K562 (cell line): Measurements from ENCODE around the gene COL7A1. TPM values are rescaled to one million over a fixed set of nuclear protein-coding genes. Genes with fewer than 3 reads are reported as not detected.

Experiments
- ATF1 ChIP-seq, 2 experiments: fragments of 450-650 bp in 1 of 2; IDR thresholded peaks; 2 replicates each; pipeline ENCODE4 v1.6.1; 2016; ENCODE audit warnings: missing compliant biosample characterization in 1 of 2, missing genetic modification characterization in 1 of 2
- BACH1 ChIP-seq: fragments of 200-800 bp; sonication (Bioruptor generic); IDR thresholded peaks from 2 replicates; pipeline ENCODE4 v1.6.1; 2016; ENCODE audit warnings: missing genetic modification characterization, missing compliant biosample characterization
- BRD9 ChIP-seq: fragments of 450-650 bp; IDR thresholded peaks from 2 replicates; pipeline ENCODE4 v1.6.1; 2018; ENCODE audit warnings: low read depth; ENCODE audit not compliant: partially characterized antibody
- ESRRA ChIP-seq: fragments of 450-650 bp; IDR thresholded peaks from 2 replicates; pipeline ENCODE4 v1.6.1; 2014; ENCODE audit warnings: low read depth, mild to moderate bottlenecking, moderate library complexity, borderline replicate concordance
- IRF1 ChIP-seq: sonication (generic); formaldehyde crosslinking; IDR thresholded peaks from 2 replicates; pipeline ENCODE4 v1.8.0; 2022; ENCODE audit warnings: missing genetic modification reagents, mild to moderate bottlenecking, borderline replicate concordance
- MAFG ChIP-seq: fragments of 450-650 bp; conservative IDR thresholded peaks from 2 replicates; pipeline ENCODE4 v1.6.1; 2016; ENCODE audit warnings: missing genetic modification characterization, missing compliant biosample characterization
- MXI1 ChIP-seq: IDR thresholded peaks from 2 replicates; pipeline ENCODE4 v1.6.1; 2011; ENCODE audit warnings: low read depth, mild to moderate bottlenecking, improper control_type of control experiment, low read length
- NR2C2 ChIP-seq, 2 experiments: fragments of 200-800 bp in 1 of 2; sonication (Bioruptor generic) in 1 of 2; sonication (generic) in 1 of 2; formaldehyde crosslinking in 1 of 2; IDR thresholded peaks; 2 replicates each; pipeline versions ENCODE4 v1.6.1 to v1.8.0; 2016 to 2022; ENCODE audit warnings: mild to moderate bottlenecking in 1 of 2, missing compliant biosample characterization in 1 of 2, missing genetic modification characterization in 1 of 2, missing genetic modification reagents in 1 of 2
- RBM34 ChIP-seq: fragments of 200-400 bp; formaldehyde crosslinking; IDR thresholded peaks from 2 replicates; pipeline ENCODE4 v1.6.1; 2018; ENCODE audit warnings: low read length, borderline replicate concordance; ENCODE audit not compliant: insufficient read depth
- SAFB ChIP-seq: fragments of 200-400 bp; formaldehyde crosslinking; IDR thresholded peaks from 2 replicates; pipeline ENCODE4 v1.6.1; 2017; ENCODE audit warnings: low read depth, low read length, borderline replicate concordance
- SMARCA5 ChIP-seq: fragments of 450-650 bp; IDR thresholded peaks from 2 replicates; pipeline ENCODE4 v1.6.1; 2016
- SNRNP70 ChIP-seq: fragments of 200-400 bp; formaldehyde crosslinking; optimal IDR thresholded peaks from 2 replicates; pipeline ENCODE3; 2017; ENCODE audit warnings: low read depth, low read length
- TCF7 ChIP-seq: sonication (generic); IDR thresholded peaks from 2 replicates; pipeline ENCODE4 v1.6.1; 2016; ENCODE audit warnings: antibody characterized with exemption, borderline replicate concordance
- ZFP1 ChIP-seq: fragments of 450-650 bp; formaldehyde crosslinking; IDR thresholded peaks from 2 replicates; pipeline ENCODE4 v1.4.0; 2020; ENCODE audit warnings: mild to moderate bottlenecking, mixed read lengths
- ZNF589 ChIP-seq: fragments of 200-800 bp; sonication (Bioruptor generic); IDR thresholded peaks from 2 replicates; pipeline ENCODE4 v1.6.1; 2016; ENCODE audit warnings: low read depth, missing genetic modification characterization, missing compliant biosample characterization
- polyA plus RNA-seq, 8 experiments: library from polyadenylated mRNA; depleted of rRNA in 4 of 8; stranded (reverse) in 5 of 8; unstranded in 3 of 8; fragments of >200 nt; fragmentation: Nextera tagmentation in 2 of 8; fragmentation: Illumina TruSeq in 1 of 8; extraction: Ambion mirVana in 2 of 8; extraction: Trizol in 1 of 8; gene quantifications; 2 replicates each; pipeline versions ENCODE4 v1.2.1 to v1.2.3, GENCODE V29; 2011 to 2014; ENCODE audit warnings: inconsistent platforms in 1 of 8, missing spikeins in 1 of 8
- total RNA-seq, 7 experiments: library from RNA; depleted of rRNA in 6 of 7; stranded (reverse); fragments of >200 nt in 6 of 7; fragmentation: Illumina TruSeq in 2 of 7; extraction: Trizol in 2 of 7; gene quantifications; 2 replicates each; pipeline versions ENCODE4 v1.2.1 to v1.2.3, GENCODE V29; 2011 to 2021; ENCODE audit warnings: low replicate concordance in 1 of 7
- TF ChIP-seq, protein P1 (sequence below): fragments of 450-650 bp; IDR thresholded peaks from 2 replicates; pipeline ENCODE4 v1.6.1; 2014; ENCODE audit warnings: low read depth, mild to moderate bottlenecking, moderate library complexity, borderline replicate concordance
- TF ChIP-seq, protein P2 (sequence below): fragments of 450-650 bp; IDR thresholded peaks from 2 replicates; pipeline ENCODE4 v1.6.1; 2016; ENCODE audit warnings: mild to moderate bottlenecking
- TF ChIP-seq, protein P3 (sequence below): fragments of 200-400 bp; formaldehyde crosslinking; IDR thresholded peaks from 2 replicates; pipeline ENCODE4 v1.6.1; 2017; ENCODE audit warnings: mild to moderate bottlenecking, low read depth, low read length, moderate library complexity

COL7A1 gene
- total and polyA plus RNA-seq, 9 of the 15 experiments (the other 6 are each of a cell fraction or from before 2014, with no cell fraction given) = 0.09 to 0.66 (median 0.35) TPM; not detected in 3

- TF ChIP-seq, protein P1, sequence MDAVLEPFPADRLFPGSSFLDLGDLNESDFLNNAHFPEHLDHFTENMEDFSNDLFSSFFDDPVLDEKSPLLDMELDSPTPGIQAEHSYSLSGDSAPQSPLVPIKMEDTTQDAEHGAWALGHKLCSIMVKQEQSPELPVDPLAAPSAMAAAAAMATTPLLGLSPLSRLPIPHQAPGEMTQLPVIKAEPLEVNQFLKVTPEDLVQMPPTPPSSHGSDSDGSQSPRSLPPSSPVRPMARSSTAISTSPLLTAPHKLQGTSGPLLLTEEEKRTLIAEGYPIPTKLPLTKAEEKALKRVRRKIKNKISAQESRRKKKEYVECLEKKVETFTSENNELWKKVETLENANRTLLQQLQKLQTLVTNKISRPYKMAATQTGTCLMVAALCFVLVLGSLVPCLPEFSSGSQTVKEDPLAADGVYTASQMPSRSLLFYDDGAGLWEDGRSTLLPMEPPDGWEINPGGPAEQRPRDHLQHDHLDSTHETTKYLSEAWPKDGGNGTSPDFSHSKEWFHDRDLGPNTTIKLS = 0 out of 2 replicates have a peak, but pooled peaks have one; percentile 13
- TF ChIP-seq MAFG (tag) (no peak), TCF7 (no peak), SMARCA5 (0 out of 2 replicates have a peak, but pooled peaks have one; percentile 13), BRD9 (peak; percentile 30), SNRNP70 (no peak), ZNF589 (CRISPR knock-in tag) (no peak), BACH1 (tag) (no peak), RBM34 (no peak), ESRRA (no peak), ATF1 (CRISPR knock-in tag; IDR thresholded peaks at IDR 0.05) (no peak), ATF1 (tag; IDR thresholded peaks at IDR 0.05) (peak; percentile 45), ZFP1 (no peak), IRF1 (CRISPR knock-in tag) (no peak), SAFB (no peak), MXI1 (no peak), NR2C2 (CRISPR knock-in tag; IDR thresholded peaks at IDR 0.05) (no peak), NR2C2 (tag; IDR thresholded peaks at IDR 0.05) (peak; percentile 44; the same call in 1 of the 2 replicates)
- TF ChIP-seq, protein P2, sequence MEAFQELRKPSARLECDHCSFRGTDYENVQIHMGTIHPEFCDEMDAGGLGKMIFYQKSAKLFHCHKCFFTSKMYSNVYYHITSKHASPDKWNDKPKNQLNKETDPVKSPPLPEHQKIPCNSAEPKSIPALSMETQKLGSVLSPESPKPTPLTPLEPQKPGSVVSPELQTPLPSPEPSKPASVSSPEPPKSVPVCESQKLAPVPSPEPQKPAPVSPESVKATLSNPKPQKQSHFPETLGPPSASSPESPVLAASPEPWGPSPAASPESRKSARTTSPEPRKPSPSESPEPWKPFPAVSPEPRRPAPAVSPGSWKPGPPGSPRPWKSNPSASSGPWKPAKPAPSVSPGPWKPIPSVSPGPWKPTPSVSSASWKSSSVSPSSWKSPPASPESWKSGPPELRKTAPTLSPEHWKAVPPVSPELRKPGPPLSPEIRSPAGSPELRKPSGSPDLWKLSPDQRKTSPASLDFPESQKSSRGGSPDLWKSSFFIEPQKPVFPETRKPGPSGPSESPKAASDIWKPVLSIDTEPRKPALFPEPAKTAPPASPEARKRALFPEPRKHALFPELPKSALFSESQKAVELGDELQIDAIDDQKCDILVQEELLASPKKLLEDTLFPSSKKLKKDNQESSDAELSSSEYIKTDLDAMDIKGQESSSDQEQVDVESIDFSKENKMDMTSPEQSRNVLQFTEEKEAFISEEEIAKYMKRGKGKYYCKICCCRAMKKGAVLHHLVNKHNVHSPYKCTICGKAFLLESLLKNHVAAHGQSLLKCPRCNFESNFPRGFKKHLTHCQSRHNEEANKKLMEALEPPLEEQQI = no peak
- TF ChIP-seq, protein P3, sequence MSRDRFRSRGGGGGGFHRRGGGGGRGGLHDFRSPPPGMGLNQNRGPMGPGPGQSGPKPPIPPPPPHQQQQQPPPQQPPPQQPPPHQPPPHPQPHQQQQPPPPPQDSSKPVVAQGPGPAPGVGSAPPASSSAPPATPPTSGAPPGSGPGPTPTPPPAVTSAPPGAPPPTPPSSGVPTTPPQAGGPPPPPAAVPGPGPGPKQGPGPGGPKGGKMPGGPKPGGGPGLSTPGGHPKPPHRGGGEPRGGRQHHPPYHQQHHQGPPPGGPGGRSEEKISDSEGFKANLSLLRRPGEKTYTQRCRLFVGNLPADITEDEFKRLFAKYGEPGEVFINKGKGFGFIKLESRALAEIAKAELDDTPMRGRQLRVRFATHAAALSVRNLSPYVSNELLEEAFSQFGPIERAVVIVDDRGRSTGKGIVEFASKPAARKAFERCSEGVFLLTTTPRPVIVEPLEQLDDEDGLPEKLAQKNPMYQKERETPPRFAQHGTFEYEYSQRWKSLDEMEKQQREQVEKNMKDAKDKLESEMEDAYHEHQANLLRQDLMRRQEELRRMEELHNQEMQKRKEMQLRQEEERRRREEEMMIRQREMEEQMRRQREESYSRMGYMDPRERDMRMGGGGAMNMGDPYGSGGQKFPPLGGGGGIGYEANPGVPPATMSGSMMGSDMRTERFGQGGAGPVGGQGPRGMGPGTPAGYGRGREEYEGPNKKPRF = no peak
These were observed 40.3 kb upstream of the COL7A1 start, which contains the start of gene SLC26A6 (continued) for GRCh38 chr3:48635222-48636021.
